ENCODE results near the gene TPGS1. TPM values are rescaled to one million over a fixed set of nuclear protein-coding genes. Genes with fewer than 3 reads are reported as not detected.

Gene TPGS1
- total and polyA plus RNA-seq, 4 donors, result 9.9 to 31.3 (median 27.1) TPM

- Histone ChIP-seq H3K9me3 (ENCODE audit: control insufficient read depth, insufficient read depth, low read length) (no peaks in the 10 kb centered on the region), H3K27me3 (ENCODE audit: control insufficient read depth, insufficient read depth, low read length) (peaks cover 3% of the 10 kb centered on the region), H3K4me1 (ENCODE audit: control insufficient read depth, insufficient read depth, low read length) (peaks cover 25% of the 10 kb centered on the region), H3K27ac (ENCODE audit: low read depth, low read length) (no peak overlapping the region), H3K36me3 (ENCODE audit: control insufficient read depth, insufficient read depth, low read length) (peaks cover 3% of the 10 kb centered on the region), H3K4me3 (ENCODE audit: low read depth, low read length) (no peak overlapping the region)
- 76% methylated on average over 33 of the region's 35 CpGs for WGBS (ENCODE audit: insufficient coverage)
- no peak for DNase-seq (ENCODE audit: low read depth in 4 of 6, low spot score in 6 of 6)
These were observed 43.7 kb upstream of the TPGS1 start for GRCh38 chr19:463483-464207.

GRCh38 chr19:464208-464545 lies 43.1 kb upstream of the TPGS1 start:
- no peaks in the 10 kb centered on the region for H3K9me3 ChIP-seq (ENCODE audit: control insufficient read depth, insufficient read depth, low read length)
- H3K27me3 ChIP-seq (ENCODE audit: control insufficient read depth, insufficient read depth, low read length), result peaks cover 3% of the 10 kb centered on the region
- no peaks in the 10 kb centered on the region for H3K36me3 ChIP-seq (ENCODE audit: control insufficient read depth, insufficient read depth, low read length)
- no peak overlapping the region for H3K27ac ChIP-seq (ENCODE audit: low read depth, low read length)
- no peak overlapping the region for H3K4me3 ChIP-seq (ENCODE audit: low read depth, low read length)
- 91% methylated on average over 9 of the region's 9 CpGs for WGBS (ENCODE audit: insufficient coverage)
- peaks cover 20% of the 10 kb centered on the region for H3K4me1 ChIP-seq (ENCODE audit: control insufficient read depth, insufficient read depth, low read length)
- DNase-seq (ENCODE audit: low read depth in 4 of 6, low spot score in 6 of 6), result no peak

- H3K9me3 ChIP-seq (ENCODE audit: control insufficient read depth, insufficient read depth, low read length), result no peaks in the 10 kb centered on the region
- H3K4me1 ChIP-seq (ENCODE audit: control insufficient read depth, insufficient read depth, low read length), result peaks cover 12% of the 10 kb centered on the region
- DNase-seq (ENCODE audit: low read depth in 4 of 6, low spot score in 6 of 6), result no peak
- H3K36me3 ChIP-seq (ENCODE audit: control insufficient read depth, insufficient read depth, low read length), result no peaks in the 10 kb centered on the region
- H3K4me3 ChIP-seq (ENCODE audit: low read depth, low read length), result no peak overlapping the region
- H3K27me3 ChIP-seq (ENCODE audit: control insufficient read depth, insufficient read depth, low read length), result peaks cover 3% of the 10 kb centered on the region
- 96% methylated on average over 3 of the region's 3 CpGs for WGBS (ENCODE audit: insufficient coverage)
- no peak overlapping the region for H3K27ac ChIP-seq (ENCODE audit: low read depth, low read length)
These were observed 42.1 kb upstream of the TPGS1 start for GRCh38 chr19:465056-465816.

DNA sequence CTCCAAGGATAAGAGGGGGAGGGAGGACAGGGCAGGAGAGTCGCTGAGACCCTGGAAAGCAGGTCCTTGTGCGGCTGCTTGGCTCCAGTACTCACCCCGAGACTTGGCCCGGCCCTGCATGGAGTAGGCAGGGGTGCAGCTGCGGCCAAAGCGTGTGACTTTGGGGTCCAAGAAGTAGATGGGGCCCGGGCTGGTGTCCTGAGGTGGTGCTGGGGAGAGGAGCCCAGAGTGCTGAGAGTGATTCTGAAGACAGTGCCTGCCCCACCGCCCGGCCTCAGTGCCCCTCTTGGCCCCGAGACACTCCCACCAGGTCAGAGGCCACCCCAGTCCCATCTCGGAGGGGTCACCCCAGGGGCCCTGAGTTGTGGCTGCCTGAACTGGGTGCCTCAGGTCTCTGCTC lies 39.7 kb upstream of the TPGS1 start:
- no peak overlapping the region for H3K27ac ChIP-seq (ENCODE audit: low read depth, low read length)
- 81% methylated on average over 11 of the region's 11 CpGs for WGBS (ENCODE audit: insufficient coverage)
- no peaks in the 10 kb centered on the region for H3K36me3 ChIP-seq (ENCODE audit: control insufficient read depth, insufficient read depth, low read length)

GRCh38 chr19:468587-469256 lies 38.6 kb upstream of the TPGS1 start:
- 86% methylated on average over 23 of the region's 27 CpGs for WGBS (ENCODE audit: insufficient coverage)
- DNase-seq (ENCODE audit: low read depth in 4 of 6, low spot score in 6 of 6), result no peak
- Histone ChIP-seq H3K4me1 (ENCODE audit: control insufficient read depth, insufficient read depth, low read length) (no peaks in the 10 kb centered on the region), H3K9me3 (ENCODE audit: control insufficient read depth, insufficient read depth, low read length) (no peaks in the 10 kb centered on the region), H3K27me3 (ENCODE audit: control insufficient read depth, insufficient read depth, low read length) (no peaks in the 10 kb centered on the region), H3K36me3 (ENCODE audit: control insufficient read depth, insufficient read depth, low read length) (no peaks in the 10 kb centered on the region), H3K4me3 (ENCODE audit: low read depth, low read length) (no peak overlapping the region), H3K27ac (ENCODE audit: low read depth, low read length) (no peak overlapping the region)

More for the DNA sequence above, 39.7 kb upstream of the TPGS1 start:
- H3K4me3 ChIP-seq (ENCODE audit: low read depth, low read length), result no peak overlapping the region
- H3K4me1 ChIP-seq (ENCODE audit: control insufficient read depth, insufficient read depth, low read length), result no peaks in the 10 kb centered on the region
- H3K27me3 ChIP-seq (ENCODE audit: control insufficient read depth, insufficient read depth, low read length), result no peaks in the 10 kb centered on the region
- H3K9me3 ChIP-seq (ENCODE audit: control insufficient read depth, insufficient read depth, low read length), result no peaks in the 10 kb centered on the region
- DNase-seq (ENCODE audit: low read depth in 4 of 6, low spot score in 6 of 6), result no peak

- Histone ChIP-seq H3K4me3 (ENCODE audit: low read depth, low read length) (no peak overlapping the region), H3K9me3 (ENCODE audit: control insufficient read depth, insufficient read depth, low read length) (no peaks in the 10 kb centered on the region), H3K36me3 (ENCODE audit: control insufficient read depth, insufficient read depth, low read length) (no peaks in the 10 kb centered on the region), H3K27ac (ENCODE audit: low read depth, low read length) (no peak overlapping the region), H3K4me1 (ENCODE audit: control insufficient read depth, insufficient read depth, low read length) (no peaks in the 10 kb centered on the region), H3K27me3 (ENCODE audit: control insufficient read depth, insufficient read depth, low read length) (no peaks in the 10 kb centered on the region)
- 84% methylated on average over 5 of the region's 7 CpGs for WGBS (ENCODE audit: insufficient coverage)
- no peak for DNase-seq (ENCODE audit: low read depth in 4 of 6, low spot score in 6 of 6)
These were observed 37.5 kb upstream of the TPGS1 start for GRCh38 chr19:469833-470232.

DNA sequence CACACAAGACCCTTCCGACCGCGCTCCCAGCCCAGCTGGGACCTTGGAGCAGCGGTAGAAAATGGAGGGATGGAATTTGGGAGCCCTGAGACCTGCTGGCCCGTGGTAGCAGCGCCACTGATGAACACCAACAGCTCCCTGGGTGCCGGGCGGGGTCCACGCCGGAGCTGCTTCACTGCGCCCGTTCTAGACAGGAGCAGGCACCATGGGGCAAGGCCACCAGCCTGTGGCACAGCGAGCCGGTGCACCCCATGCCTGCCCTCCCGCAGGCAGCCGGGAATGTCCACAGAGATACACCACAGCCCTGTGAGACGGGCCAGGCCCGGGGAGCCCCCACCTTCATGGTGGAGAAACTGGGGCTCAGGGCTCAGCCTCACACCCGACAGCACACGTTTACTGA lies 36.6 kb upstream of the TPGS1 start:
- no peak for DNase-seq (ENCODE audit: low read depth in 4 of 6, low spot score in 6 of 6)
- Histone ChIP-seq H3K4me3 (ENCODE audit: low read depth, low read length) (no peak overlapping the region), H3K27me3 (ENCODE audit: control insufficient read depth, insufficient read depth, low read length) (no peaks in the 10 kb centered on the region), H3K4me1 (ENCODE audit: control insufficient read depth, insufficient read depth, low read length) (no peaks in the 10 kb centered on the region), H3K36me3 (ENCODE audit: control insufficient read depth, insufficient read depth, low read length) (no peaks in the 10 kb centered on the region), H3K27ac (ENCODE audit: low read depth, low read length) (no peak overlapping the region), H3K9me3 (ENCODE audit: control insufficient read depth, insufficient read depth, low read length) (no peaks in the 10 kb centered on the region)
- 76% methylated on average over 14 of the region's 20 CpGs for WGBS (ENCODE audit: insufficient coverage)

- Histone ChIP-seq H3K4me3 (ENCODE audit: low read depth, low read length) (no peak overlapping the region), H3K27me3 (ENCODE audit: control insufficient read depth, insufficient read depth, low read length) (no peaks in the 10 kb centered on the region), H3K27ac (ENCODE audit: low read depth, low read length) (no peak overlapping the region), H3K36me3 (ENCODE audit: control insufficient read depth, insufficient read depth, low read length) (no peaks in the 10 kb centered on the region), H3K9me3 (ENCODE audit: control insufficient read depth, insufficient read depth, low read length) (no peaks in the 10 kb centered on the region), H3K4me1 (ENCODE audit: control insufficient read depth, insufficient read depth, low read length) (no peaks in the 10 kb centered on the region)
- no peak for DNase-seq (ENCODE audit: low read depth in 4 of 6, low spot score in 6 of 6)
- WGBS (ENCODE audit: insufficient coverage), result 73% methylated on average over 18 of the region's 23 CpGs
These were observed 35.1 kb upstream of the TPGS1 start for GRCh38 chr19:472005-472858.

All from spinal cord (tissue), 10 donors.